Muscle of arm (tissue), 12 donors: ENCODE data around the gene ALDH8A1. TPM values are rescaled to one million over a fixed set of nuclear protein-coding genes. Genes with fewer than 3 reads are reported as not detected.
"Not testable (repeated sequence)": the region's sequence is repeated elsewhere in the genome, so short reads cannot be mapped to it uniquely, and the experiment has no call there.

ENCODE experiments used
- DNase-seq: peaks from one replicate; pipeline ENCODE4 v3.0.0-alpha.2; 2013
- polyA plus RNA-seq, 12 donors: library from polyadenylated mRNA; unstranded; fragments of 120-200 nt; gene quantifications; one replicate each; pipeline ENCODE4 v1.2.1, GENCODE V29; 2013; ENCODE audit not compliant: insufficient read length in 12 of 12

Gene ALDH8A1
- polyA plus RNA-seq, 12 donors: 0.31 to 3.1 (median 1.3) TPM; not detected in 2

GRCh38 chr6:134910593-134910935, 39.3 kb downstream of the ALDH8A1 start:
- peak; percentile 4 for DNase-seq

DNA sequence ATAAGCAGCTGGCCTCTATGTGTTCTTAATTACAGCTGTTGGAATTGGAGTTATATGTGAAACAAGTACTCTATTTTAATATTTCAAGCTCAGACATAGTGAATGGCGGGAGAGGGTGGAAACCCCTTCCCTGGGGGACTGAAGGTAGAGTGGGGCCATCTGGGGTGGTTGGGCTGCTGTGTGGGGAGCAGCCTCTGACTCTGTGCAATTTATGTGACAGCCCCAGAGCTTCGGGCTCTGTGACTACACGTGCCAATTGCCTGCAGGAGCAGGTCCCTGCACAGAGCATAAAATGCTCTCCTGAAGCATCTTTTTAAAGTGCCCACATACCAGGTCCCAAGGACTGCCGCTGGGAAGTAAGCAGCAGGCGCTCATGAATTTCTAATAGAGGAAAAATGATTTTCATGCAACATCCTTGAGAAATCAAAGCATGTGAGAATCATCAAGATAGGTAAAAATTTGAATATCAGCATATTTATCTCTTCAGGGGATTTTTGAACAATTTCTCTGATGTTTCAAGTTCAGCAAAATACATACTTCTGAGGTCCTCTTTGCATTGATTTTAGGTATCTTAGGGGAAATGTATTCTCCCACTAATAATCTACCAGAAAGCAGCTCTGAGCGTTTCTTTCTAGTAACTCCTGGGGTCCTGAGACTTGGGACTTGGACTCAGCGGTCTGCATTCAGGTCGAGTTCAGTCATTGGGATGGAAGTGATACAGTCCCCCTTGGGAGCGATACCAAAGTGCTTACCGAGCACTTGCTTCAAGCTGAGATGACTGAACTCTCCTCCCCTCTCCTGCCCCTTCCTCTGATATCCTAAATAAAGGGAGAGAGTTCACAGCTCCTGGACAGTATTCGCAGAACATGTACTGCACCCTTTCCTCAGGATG, 40.0 kb downstream of the ALDH8A1 start:
- DNase-seq: peak; percentile 10

GRCh38 chr6:134908906-134909516, 40.9 kb downstream of the ALDH8A1 start:
- peak; percentile 80 for DNase-seq

- not testable (repeated sequence) for DNase-seq
These were observed 45.2 kb downstream of the ALDH8A1 start for GRCh38 chr6:134904731-134905130.

DNA sequence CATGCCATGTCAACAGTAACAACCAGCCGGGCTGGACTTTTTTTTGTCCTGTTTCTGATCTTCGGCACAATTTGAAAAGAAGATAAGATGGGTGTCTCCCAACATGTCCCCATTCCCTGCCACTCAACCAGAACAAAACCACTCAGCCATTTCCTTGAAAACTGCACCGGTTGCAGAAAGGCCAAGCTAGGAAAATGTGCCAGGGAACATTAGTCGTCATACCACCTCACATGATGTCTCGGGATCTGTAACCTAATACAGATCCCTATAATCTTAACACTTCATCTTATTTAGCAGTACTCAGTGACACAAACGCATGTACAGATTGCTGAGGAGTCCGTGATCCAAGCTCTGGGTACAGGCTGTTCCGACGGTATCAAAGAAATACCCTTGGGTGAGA, 46.5 kb downstream of the ALDH8A1 start:
- no peak for DNase-seq

DNA sequence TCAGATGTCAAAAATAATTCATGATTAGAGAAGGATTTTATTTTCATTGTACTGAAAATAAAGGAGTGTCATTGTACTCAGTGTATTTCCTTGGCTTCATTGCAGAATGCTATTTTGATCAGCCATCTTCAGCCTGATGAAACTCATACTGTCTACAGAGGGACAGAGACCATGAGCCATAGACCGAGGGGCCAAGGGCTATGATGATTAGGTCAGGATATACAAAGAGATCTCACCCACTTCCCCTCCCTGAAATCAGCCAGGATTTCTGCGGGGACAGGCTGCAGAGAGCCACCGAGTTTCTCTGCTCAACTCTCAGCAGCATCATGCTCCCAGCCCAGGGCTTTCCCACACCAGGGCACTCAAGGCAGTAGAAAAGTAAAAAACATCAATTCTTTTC, 47.0 kb downstream of the ALDH8A1 start:
- no peak for DNase-seq

GRCh38 chr6:134902074-134902861, 47.6 kb downstream of the ALDH8A1 start:
- no peak for DNase-seq

GRCh38 chr6:134898575-134898974, 51.3 kb downstream of the ALDH8A1 start:
- DNase-seq: no peak

DNA sequence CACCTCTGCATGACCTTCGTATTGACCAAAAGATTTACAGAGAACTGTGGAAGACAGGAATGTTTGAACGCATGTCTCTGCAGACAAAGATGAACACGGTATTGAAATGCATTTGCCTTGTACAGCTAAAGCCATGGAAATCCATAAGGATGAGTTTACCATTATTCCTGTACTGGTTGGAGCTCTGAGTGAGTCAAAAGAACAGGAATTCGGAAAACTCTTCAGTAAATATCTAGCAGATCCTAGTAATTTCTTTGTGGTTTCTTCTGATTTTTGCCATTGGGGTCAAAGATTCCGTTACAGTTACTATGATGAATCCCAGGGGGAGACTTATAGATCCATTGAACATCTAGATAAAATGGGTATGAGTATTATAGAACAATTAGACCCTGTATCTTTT, 51.7 kb downstream of the ALDH8A1 start:
- DNase-seq: not testable (repeated sequence)

GRCh38 chr6:134896910-134897309, 53.0 kb downstream of the ALDH8A1 start:
- no peak for DNase-seq

DNA sequence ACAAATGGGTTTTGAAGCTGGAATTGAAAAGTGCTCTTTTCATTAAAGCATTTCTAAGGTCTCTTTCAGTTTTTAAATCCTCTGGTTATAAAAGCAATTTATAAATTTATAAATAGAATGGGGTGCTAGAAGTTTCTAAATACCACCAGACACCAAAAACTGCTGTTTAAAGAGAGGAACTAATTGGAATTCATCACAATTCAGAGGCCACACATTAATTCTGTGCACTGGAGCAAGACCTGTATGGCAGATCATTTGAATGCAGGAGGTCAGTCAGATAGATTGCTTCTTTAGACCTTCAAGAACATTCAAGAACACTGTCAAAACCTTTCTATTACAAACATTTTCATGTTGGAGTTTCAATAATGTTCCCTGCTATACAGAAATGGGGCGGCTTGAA, 55.1 kb downstream of the ALDH8A1 start:
- no peak for DNase-seq

- DNase-seq: no peak
These were observed 57.5 kb downstream of the ALDH8A1 start for GRCh38 chr6:134892362-134892761.

DNA sequence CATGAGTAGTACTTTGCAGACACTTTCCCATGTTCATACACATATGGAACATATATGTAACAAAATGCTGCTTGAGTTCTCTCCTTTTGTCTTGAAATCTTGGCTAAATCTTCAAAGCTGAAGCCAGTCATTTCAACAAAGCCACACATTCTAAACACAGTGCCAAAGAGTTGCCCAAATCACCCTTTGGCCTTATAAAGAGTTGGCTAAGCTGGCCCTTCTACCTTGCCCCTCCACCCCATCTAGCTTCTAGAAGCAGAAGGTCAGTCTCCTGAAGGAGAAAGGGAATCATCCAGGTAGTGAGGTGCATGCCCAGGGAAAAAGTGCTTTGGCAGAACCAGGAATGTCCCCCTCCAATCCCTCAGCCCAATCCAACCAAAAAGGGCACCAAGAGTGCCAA, 58.3 kb downstream of the ALDH8A1 start:
- no peak for DNase-seq

GRCh38 chr6:134888316-134888715, 61.6 kb downstream of the ALDH8A1 start:
- DNase-seq: no peak

GRCh38 chr6:134884752-134885151, 65.1 kb downstream of the ALDH8A1 start:
- no peak for DNase-seq

- no peak for DNase-seq
These were observed 66.6 kb downstream of the ALDH8A1 start for GRCh38 chr6:134883314-134883713.

GRCh38 chr6:134882426-134883038, 67.4 kb downstream of the ALDH8A1 start:
- DNase-seq: peak; percentile 82

DNA sequence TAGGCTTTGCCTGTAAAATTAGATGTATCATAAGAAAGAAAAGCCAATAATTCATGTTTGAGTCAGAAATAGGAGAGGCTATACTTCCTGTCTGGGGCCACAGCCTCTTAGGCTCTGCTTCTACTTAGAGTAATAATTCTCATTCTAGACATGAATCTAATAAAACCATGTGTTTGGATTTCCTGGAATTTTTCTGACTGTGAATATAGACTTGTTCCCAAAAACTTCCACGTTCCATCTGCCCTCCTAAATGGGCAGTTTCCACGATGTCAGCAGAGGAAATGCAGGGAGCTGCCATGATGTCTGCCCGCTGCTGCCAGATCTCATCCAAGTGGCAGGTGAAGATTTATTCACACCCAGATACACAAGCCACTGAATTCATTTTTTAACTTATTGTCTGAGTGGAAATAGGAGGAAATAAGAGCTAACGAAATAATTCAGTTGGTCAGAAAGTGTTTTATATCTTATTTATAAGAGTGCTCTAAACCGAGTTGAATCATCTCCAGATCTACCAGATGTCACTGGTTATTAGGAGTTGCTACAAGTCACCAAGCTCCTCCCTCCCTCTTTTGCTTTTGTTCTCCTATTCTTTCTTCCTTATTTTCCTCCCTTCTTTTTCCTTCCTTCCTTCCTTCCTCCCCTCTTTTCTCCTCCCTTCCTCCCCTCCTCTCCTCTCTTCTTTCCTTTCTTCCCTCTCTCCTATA, 69.3 kb downstream of the ALDH8A1 start:
- no peak for DNase-seq

GRCh38 chr6:134878136-134878535, 71.8 kb downstream of the ALDH8A1 start:
- DNase-seq: no peak

- DNase-seq: no peak
These were observed 74.5 kb downstream of the ALDH8A1 start for GRCh38 chr6:134875367-134875766.
